Activated CD8-positive, alpha-beta memory T cell treated with anti-CD3 and anti-CD28 coated beads for 24 hours (primary cell): ENCODE results near the gene ADIRF.
A peak's percentile ranks its signal among the peaks of the same experiment; 100 is the strongest.
"Not testable (repeated sequence)": the region's sequence is repeated elsewhere in the genome, so short reads cannot be mapped to it uniquely, and the experiment has no call there.

Source experiments
- DNase-seq: peaks from one replicate; pipeline ENCODE4 v3.0.0-alpha.2; 2020

Gene ADIRF

DNA sequence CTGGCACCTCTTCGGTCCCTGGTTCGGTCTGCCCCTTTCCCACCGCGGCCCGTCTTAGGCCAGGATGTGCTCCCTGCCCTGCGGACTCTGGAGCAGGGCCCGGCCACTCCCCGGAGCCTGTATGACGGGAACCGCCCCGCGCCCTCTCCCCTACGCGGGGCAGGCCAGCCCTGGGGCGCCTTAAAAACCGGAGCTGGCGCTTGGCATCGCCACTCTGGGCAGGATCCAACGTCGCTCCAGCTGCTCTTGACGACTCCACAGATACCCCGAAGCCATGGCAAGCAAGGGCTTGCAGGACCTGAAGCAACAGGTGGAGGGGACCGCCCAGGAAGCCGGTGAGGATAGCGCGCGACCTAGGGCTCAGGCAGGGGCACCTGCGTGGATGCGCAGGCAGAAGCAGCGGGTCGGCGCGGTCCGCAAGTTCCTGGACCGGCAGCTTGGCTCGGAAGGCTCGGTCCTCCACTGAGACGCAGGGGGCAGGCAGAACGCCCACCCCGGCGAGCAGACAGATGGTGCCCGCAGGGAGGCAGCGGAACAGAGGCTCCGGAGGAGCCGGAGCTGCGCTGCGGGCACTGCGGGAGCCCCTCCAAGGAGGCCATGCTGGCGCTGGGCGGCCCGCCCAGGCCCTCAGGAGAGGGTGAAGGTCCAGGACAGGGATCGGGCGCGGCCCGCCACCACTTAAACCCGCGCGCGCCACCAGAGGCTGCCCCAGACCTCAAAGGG lies at the start of gene ADIRF:
TSS of gene ADIRF (plus strand) at position 212 of the 723 bp plus-strand sequence. CDS start at position 275, 63 bp downstream.
- DNase-seq = peak; percentile 70

DNA sequence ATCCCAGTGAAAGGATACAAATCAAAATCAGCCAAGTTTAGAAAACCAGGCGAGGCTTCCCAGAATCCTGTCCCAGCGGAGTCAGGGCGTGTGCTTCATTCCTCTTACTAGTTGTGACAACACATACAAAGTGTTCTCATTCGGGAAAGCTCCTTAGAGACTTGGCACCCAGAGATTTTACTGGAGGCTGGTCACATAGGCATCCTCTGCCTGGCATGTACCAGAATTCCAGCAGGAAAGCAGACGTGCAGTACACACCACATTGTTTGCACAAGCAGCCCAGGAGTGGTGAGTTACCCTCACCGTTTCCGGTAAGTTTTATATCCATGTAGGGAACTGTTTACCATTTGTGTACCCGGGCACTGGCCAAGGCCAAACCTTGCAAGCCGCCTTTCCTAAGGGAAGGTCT lies 45.7 kb upstream of the ADIRF start:
- no peak for DNase-seq

DNA sequence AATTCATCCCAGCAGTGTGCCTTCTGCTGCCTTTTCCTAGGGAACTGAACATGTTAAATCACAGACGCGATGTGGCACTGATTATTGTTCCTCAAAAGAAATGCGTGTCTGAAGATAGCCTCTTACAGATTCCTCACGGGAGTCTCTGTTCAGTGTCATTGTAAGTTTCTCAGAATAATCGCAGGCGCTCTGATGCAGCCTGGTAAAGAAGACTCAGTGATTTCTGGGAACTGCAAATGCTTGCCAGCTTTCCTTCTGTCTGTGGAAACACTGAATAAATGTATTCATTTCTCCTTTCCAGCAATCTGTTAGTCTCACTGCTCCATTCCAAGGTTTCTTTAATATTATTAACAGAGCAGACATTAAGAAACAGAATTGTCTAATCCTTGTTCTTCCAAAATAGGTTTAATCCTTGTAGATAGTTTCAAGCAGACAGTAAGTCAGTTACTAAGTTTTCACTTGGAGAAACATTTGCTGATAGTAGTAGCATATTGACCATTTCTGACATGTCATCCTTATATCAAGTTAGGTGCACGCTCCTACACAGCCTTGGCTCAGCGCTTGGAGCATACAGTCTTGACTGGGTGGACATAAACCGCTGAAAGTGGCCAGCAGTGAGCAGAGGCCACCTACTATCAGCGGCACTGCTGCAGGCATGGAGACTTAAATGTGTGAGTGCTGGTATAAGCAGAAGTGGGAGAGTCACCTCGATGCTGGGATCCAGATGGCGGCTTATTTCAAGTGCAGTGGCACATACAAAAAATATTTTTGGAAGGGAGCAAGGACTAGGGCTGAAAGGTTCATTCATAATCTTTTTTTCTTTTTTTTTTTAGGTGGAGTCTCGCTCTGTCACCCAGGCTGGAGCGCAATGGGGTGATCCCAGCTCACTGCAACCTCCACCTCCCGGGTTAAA lies 38.6 kb upstream of the ADIRF start:
- DNase-seq = no peak

DNA sequence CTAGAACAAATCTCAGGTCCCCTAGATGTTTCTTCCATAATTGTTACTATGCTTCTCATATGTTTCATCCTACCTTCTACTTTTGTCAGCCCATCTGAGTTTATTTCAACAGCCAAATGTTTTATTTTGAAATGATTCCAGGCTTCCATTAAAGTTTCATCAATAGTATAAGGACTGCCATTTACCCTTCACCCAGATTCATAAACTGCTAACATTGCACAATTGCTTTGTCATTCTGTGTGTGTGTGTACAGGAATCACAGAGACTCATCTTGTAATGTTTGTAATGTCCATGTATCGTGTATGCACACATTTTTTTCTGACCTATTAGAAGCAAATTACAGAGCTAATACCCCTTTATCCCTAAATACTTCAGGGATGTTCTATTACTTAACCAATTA lies 36.4 kb upstream of the ADIRF start:
- DNase-seq = no peak

DNA sequence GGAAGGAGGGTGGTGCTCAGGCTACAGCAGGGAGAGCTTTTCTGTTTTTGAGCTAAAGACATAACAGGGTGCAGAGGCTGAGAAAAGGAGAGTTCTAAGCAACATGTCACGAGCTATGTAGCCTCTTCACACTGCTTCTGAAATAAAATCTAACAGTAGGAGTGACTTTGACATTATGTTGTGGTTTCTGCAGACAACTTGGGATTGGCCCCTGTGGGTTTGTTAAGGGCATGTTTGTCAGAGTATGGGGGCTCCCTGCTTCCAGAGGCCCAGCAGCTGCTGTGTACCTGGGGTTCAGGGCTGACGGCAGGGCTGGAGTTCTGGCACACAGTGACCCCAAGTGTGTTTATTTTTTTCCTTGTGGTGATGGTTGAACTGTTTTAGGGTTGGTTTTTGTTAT lies 35.6 kb upstream of the ADIRF start:
- DNase-seq = no peak

DNA sequence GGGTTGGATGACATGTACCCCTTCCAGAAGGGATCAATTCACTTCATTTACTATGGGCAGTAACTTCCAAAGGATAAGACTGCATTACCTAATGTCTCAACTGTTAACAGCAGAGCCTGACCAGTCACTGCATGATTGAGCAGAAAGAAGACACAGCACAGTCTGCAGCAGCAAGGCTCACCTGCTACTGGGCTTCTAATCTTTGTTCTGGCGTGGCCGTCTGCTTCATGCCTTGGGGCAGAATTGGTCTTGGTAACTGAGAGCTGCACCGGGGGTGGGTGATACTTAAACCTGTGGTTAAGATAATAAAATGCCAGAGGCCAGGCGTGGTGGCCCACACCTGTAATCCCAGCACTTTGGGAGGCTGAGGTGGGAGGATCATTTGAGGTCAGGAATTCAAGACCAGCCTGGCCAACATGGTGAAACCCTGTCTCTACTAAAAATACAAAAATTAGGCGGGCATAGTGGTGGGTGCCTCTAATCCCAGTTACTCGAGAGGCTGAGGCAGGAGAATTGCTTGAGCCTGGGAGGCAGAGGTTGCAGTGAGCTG lies 34.0 kb upstream of the ADIRF start:
- not testable (repeated sequence) for DNase-seq

DNA sequence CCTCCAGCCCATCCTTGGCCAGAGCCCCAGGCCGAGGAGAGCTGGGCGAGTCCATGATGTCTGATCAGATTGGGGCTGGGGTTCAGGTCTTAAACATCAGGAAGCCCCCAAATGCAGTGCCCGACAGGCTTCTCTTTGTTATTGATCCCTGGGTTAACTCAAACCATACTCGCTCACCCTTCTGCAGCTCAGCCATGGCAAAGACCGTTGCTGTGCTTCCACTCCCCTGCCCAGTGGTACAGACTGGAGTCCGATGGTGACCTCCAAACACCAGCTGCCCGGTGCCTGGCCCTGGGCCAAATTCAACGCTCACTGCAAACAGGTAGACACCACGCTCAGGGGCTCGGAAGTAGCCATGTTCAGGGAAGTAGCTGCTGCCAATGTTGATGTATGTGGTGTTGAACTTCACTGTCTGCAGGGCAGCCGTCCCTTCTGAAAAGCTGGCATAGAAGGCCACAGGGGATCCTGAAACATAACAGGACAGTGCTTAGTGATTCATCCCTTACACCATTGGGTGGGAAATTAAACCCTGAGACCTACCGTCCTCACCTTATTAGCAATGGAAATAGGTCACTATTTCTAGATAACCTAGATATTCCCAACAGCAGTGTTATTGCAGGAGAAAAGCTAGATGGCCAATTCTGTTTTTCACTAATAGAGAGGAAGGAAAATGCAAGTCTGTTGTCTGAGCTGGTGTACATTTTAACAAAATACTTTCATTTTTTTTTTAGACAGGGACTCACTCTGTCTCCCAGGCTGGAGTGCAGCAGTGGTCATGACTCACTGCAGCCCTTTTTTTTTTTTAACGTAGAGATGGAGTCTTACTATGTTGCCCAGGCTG lies 31.4 kb upstream of the ADIRF start:
- DNase-seq = no peak

DNA sequence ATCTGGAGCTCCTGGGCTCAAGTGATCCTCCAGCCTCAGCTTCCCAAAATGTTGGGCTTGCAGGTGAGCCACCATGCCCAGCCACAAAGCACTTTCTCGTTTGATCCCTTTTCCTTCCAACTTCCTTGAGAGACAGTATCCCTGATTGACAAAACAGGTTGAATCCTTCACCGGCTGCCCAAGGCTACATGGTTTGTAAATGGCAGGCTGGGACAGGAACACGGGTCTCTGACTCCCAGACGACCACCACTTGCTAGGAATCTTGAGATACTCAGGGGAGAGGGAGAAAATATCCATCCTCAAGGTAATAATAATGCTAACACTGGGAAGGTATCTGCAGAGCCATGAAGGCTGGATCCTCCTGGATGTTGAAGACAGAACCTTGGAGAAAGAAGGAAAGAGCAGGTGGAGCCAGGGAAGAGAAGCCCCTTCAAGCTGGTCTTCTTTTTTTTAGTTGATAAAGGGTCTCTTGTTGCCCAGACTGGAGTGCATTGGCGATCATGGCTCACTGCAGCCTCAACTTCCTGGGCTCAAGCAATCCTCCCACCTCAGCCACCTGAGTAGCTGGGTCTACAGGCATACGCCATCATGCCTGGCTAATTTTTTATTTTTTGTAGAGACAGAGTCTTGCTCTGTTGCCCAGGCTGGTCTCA lies 30.7 kb upstream of the ADIRF start:
- DNase-seq = no peak

DNA sequence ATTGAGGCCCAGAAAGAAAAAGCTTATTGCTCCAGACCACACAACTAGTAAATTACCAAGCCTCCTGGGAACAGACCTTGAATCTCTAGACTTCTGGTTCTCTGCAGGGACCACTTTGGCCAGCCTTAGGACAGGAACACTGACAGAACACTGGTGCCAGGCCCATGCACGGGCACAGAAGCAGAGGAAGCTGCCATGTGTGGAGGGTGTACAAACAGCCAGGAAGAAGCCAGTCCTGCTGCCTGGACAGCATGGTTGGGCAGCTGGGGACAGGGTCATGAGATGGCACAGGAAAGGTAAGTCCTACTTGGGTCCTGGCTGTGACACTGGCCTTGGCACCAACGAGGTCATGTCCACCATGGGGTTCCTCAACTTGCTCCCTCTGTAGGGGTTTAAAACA lies 30.0 kb upstream of the ADIRF start:
- DNase-seq = no peak

DNA sequence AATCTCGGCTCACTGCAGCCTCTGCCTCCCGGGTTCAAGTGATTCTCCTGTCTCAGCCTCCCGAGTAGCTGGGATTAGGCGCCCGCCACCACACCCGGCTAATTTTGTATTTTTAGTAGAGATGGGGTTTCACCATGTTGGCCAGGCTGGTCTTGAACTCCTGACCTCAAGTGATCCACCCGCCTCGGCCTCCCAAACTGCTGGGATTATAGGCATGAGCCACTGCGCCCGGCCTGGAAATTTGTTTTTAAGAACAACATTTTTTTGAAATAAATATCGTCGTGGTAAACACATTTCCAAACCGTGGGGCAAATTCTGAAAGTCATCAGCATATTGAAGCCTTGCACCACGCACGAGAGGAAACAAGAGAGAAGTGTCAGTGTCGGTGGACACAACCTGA lies 28.2 kb upstream of the ADIRF start:
- DNase-seq = not testable (repeated sequence)

DNA sequence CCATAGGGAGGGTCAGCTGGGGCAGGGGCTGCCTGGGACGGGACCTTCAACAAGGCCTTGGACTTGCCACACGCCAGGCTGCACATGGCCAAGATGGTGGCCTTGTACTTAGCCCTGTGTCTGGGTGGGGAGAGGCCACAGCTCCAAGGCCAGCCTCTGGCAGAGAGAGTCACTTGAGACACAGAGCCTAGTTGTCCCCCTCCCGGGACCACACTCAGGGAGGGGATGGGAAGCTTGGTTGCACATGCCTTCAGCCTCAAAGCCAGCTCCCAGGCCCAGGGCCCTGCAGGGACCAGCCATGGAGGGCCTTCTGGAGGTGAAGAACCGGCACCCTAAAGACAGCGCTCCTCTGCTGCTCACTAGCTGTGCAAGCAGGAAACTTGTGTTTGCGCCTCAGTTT lies 27.6 kb upstream of the ADIRF start:
- DNase-seq = peak; percentile 56

DNA sequence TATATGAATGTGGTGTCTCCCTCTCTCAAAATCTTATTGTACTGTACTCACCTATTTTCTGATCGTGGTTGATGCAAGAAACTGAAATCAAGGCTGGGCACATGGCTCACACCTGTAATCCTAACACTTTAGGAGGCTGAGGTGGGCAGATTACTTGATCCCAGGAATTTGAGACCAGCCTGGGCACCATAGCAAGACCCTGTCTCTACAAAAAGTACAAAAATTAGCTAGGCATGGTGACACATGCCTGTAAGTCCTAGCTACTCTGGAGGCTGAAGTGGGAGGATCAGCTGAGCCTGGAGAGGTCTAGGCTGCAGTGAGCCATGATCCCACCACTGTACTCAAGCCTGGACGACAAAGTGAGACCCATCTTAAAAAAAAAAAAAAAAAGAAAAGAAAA lies 26.9 kb upstream of the ADIRF start:
- DNase-seq = no peak

DNA sequence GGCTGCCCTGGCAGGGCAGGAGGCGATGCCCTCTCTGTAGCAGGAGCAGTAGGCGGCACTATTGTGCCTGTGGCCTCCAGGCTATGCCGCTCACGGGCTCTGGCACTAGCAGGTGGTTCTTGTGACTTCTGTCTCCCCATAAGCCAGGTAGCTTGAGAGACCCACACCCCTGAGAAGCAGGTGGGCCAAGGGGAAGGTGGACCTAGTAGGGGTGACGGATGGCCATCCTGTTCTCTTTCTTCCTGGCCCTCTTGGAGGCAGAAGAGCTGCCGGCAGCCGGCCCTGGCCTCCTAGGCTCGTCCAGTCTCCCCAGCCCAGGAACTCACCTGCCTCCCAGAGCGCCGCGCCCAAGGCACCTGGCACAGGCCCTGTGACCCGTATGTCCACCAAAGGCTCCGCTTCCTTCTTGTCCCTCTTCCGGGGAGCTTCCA lies 26.3 kb upstream of the ADIRF start:
- peak; percentile 37 for DNase-seq

DNA sequence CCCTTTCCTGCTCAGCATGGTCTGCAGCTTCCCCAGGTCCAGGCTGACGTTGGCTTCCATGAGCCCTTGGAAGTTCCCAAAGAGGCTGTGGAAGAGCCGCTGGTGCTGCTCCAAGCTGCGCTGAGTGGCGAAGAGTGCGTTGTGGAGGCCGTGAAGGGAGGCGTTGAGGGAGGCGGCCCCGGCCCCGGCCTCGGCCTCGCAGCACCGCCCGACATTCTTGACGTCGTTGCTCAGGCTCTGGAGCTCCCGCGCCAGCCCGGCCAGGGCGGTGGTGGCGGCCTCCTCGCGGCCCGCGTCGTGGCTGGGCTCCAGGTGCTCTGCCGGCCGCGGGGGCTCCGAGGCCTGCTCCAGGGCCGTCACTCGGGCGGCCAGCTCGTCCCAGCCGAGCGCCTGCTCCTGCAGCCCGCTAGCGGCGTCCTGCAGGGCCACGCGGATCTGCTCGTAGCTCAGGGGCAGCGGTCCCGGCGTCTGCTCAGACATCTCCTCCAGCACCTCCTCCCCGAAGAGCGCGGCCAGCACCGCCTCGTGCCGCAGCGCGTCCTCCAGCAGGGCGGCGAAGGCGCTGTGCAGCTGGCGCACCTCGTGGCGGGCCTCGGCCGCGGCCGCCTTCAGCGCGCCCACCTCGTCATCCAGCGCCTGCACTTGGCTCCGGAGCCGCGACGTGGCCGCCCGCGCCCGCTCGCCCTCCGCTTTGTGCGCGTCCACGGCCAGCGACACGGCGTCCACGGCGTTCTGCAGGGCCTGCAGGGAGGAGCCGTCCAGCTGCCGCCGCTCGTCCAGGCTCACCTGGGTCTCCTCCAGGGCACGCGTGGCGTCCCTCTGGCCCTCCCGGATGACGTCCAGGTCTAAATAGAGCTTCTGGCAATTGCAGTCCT lies 25.6 kb upstream of the ADIRF start:
- no peak for DNase-seq

DNA sequence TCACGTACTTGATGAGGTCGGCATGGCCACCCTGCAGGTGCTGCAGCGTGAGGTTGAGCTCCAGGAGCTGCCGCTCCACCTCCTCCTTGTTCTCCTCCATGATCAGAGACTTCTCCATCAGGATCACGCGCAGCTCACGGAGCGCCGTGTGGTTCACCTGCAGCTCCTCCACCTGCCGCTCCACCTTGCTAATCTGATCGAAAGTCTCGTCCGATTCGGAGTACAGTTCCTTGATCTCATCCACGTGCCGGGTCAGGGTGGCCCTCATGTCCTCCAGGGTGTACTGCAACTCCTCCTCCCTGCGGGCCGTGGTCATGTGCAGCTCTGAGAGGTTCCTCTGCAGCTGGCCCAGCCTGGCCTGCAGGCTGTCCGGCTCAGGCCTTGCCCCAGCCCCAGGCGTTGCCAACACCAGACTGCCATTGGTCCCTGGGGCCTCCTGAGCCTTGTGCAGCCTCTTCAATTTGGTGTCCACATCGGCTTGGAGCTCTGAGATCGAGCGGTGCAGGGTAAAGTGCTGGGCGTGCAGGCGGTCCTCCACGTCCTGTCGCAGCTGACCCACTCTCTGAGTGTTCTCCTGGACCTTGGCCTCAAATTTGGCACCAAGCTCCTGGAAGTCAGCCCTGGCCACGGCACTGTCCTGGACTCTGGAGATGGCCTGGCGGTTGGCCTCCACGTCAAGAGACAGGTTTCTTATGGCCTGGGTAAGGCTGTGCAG lies 24.8 kb upstream of the ADIRF start:
- peak; percentile 47 for DNase-seq

DNA sequence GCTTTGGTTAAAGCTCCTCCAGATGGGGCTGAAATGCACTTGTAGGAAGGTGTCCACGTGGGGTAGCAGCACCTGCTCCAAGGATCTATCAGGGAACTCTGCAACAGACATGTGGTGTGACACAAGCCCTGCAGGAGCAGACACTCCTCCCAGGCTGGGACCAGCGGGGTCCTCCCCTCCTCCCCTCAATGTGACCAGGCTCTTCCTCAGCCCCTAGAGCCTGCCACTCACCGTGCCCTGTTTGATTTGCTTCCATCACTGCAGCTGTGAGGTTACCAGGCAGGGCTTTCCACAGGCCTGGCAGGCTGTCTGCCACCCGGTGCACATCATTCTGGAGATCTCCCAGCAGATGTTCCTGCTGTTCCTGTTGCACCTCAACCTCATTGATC lies 24.3 kb upstream of the ADIRF start:
- peak; percentile 45 for DNase-seq

DNA sequence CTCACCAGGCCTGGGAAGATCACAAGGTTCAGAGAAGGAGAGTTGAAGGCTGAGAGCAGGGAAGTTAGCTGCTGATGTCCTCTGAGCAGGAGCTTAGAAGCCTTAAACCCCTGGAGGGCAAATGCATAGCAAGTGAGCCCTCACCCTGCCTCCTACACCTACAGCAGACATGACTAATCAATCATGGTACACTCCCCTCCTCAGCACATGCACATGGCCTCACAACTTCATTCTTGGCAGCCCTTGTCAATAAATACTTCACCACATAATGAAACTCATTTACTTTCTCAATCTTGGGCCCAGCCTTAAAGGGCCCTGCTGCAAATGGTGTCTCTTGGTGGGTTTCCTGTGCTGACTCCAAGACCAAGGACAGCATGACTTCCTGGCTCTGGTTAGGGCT lies 23.8 kb upstream of the ADIRF start:
- DNase-seq = peak; percentile 33

DNA sequence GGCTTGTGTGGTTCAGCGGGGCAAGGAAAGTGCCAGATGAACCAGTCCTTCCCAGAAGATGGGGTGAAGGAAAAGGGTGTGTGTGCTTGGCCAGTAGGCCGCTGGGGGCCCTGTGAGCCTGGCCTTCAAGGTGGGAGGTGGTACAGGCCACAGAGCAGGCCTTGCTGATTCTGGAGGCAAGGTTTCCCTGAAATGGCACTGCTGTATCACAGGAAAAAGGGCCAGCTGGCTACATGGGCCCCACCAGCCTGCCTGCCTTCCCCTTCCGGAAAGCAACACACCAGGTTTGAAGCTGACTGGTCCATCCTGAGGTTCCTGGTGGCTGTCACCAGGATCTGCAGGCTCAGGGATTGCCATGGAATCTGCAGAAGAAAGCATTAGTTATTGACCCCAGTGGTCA lies 23.4 kb upstream of the ADIRF start:
- peak; percentile 21 for DNase-seq

DNA sequence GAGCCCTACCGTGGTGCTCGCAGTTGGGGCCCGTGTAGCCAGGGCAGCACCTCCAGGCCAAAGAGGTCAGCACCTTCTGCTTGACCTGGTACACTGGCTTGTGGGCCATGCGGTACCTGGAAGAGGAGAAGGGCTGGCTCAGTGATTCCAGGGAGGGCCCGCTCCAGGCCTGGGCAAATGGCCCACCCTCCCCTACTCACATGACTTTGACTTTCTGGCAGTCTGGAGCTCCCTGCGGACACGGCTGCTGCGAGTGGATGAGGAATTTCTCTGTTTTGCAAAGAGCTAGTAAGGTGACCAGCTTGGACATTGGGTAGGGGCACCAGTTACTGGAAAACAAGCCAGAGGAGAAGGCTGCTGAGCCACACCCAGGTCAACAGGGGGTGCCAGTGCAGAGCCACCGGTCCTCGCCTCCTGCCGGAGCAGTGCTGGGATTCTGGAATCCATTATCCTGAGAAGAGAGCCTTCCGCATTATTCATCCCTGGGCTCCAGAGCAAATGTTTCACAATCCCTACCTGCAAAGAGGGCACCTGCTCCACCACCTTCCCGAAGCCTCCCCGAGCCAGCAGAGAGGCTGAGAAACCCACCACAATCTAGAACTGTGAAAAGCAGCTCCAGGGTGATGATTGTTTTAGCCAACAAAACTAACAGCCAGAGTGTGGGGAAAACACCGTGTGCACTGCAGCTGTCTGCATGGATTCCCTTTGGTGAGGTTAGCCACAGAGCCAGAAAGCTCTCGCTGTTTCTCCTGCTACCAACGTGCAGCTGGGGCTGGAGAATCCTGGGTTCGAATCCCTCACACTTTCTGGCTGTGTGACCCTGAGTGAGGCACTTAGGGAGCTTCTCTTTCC lies 22.7 kb upstream of the ADIRF start:
- peak; percentile 44 for DNase-seq
